GM23338 (cell line): Measurements from ENCODE around the gene DYNLRB1. TPM values are rescaled to one million over a fixed set of nuclear protein-coding genes. Genes with fewer than 3 reads are reported as not detected.

Source experiments
- ATAC-seq: fragments of 200-7000 bp; cut with Tn5 transposase; 3 replicates; pipeline ENCODE4 v1.9.1; 2020
- DNase-seq: peaks from one replicate; pipeline ENCODE4 v3.0.0-alpha.2; 2015; ENCODE audit warnings: low spot score
- H2AFZ ChIP-seq: fragments of 200-600 bp; sonication (generic); 2 replicates; pipeline ENCODE4 v1.8.0; 2016; ENCODE audit warnings: antibody characterized with exemption, mild to moderate bottlenecking, moderate library complexity
- H3F3A ChIP-seq: fragments of 200-600 bp; sonication (generic); replicated peaks from 2 replicates; pipeline ENCODE4 v1.8.0; 2017; ENCODE audit warnings: antibody characterized with exemption, mixed run types, low read depth
- H3K27ac ChIP-seq: fragments of 200-600 bp; sonication (generic); 2 replicates; pipeline ENCODE4 v1.6.1; 2016; ENCODE audit warnings: low read depth
- H3K27me3 ChIP-seq: fragments of 200-600 bp; sonication (generic); 2 replicates; pipeline ENCODE4 v1.8.0; 2016; ENCODE audit warnings: mild to moderate bottlenecking, mixed run types, moderate library complexity; ENCODE audit not compliant: insufficient read depth
- H3K36me3 ChIP-seq: fragments of 200-600 bp; sonication (generic); 2 replicates; pipeline ENCODE4 v1.8.0; 2016; ENCODE audit warnings: mild to moderate bottlenecking; ENCODE audit not compliant: insufficient read depth
- H3K4me1 ChIP-seq: fragments of 200-600 bp; sonication (generic); 2 replicates; pipeline ENCODE4 v1.8.0; 2016; ENCODE audit warnings: mild to moderate bottlenecking, moderate library complexity; ENCODE audit not compliant: insufficient read depth
- H3K4me2 ChIP-seq: fragments of 200-600 bp; sonication (generic); 2 replicates; pipeline ENCODE4 v1.7.1; 2017; ENCODE audit warnings: mixed run types
- H3K4me3 ChIP-seq: fragments of 200-600 bp; sonication (generic); 2 replicates; pipeline ENCODE4 v1.6.1; 2016; ENCODE audit warnings: mixed run types
- H3K79me2 ChIP-seq: fragments of 200-600 bp; sonication (generic); replicated peaks from 2 replicates; pipeline ENCODE4 v1.8.0; 2017; ENCODE audit warnings: mild to moderate bottlenecking; ENCODE audit not compliant: insufficient read depth
- H3K9me2 ChIP-seq: fragments of 200-600 bp; sonication (generic); 2 replicates; pipeline ENCODE4 v1.8.0; 2017; ENCODE audit not compliant: insufficient read depth
- H4K20me1 ChIP-seq: fragments of 200-600 bp; sonication (generic); replicated peaks from 2 replicates; pipeline ENCODE4 v1.8.0; 2017; ENCODE audit warnings: mild to moderate bottlenecking; ENCODE audit not compliant: insufficient read depth
- H3K27ac Mint-ChIP-seq: 2 replicates; pipeline ENCODE4 v1.8.0; 2020; ENCODE audit warnings: inconsistent platforms, mild to moderate bottlenecking, moderate library complexity, mixed read lengths
- H3K27me3 Mint-ChIP-seq: 3 replicates; pipeline ENCODE4 v1.8.0; 2022; ENCODE audit warnings: low read depth, mild to moderate bottlenecking, moderate library complexity, mixed read lengths, inconsistent platforms; ENCODE audit not compliant: insufficient read depth, poor library complexity
- H3K36me3 Mint-ChIP-seq: 3 replicates; pipeline ENCODE4 v1.8.0; 2021; ENCODE audit warnings: low read depth, mild to moderate bottlenecking, inconsistent platforms, moderate library complexity, mixed read lengths
- H3K4me1 Mint-ChIP-seq: 3 replicates; pipeline ENCODE4 v1.8.0; 2020; ENCODE audit warnings: mild to moderate bottlenecking, inconsistent platforms, mixed read lengths
- H3K4me3 Mint-ChIP-seq: 3 replicates; pipeline ENCODE4 v1.8.0; 2021; ENCODE audit warnings: moderate library complexity, mild to moderate bottlenecking, inconsistent platforms, mixed read lengths
- H3K9me3 Mint-ChIP-seq: 3 replicates; pipeline ENCODE4 v1.8.0; 2020; ENCODE audit warnings: moderate library complexity, mild to moderate bottlenecking, inconsistent platforms, mixed read lengths
- CTCF ChIP-seq, 2 experiments: fragments of 200-600 bp in 1 of 2; sonication (generic) in 1 of 2; conservative IDR thresholded peaks; 2 replicates each; pipeline versions ENCODE4 v1.5.1 to v1.6.1; 2016 to 2017; ENCODE audit warnings: antibody characterized with exemption in 2 of 2, low read depth in 2 of 2, mild to moderate bottlenecking in 2 of 2, moderate library complexity in 1 of 2
- EZH2 ChIP-seq: fragments of 200-600 bp; sonication (generic); IDR thresholded peaks from one replicate; pipeline ENCODE4 v1.8.0; 2017; ENCODE audit warnings: antibody characterized with exemption, mild to moderate bottlenecking, low read depth; ENCODE audit not compliant: unreplicated experiment
- JUNB ChIP-seq: IDR thresholded peaks from one replicate; pipeline ENCODE4 v1.6.1; 2016; ENCODE audit warnings: antibody characterized with exemption; ENCODE audit not compliant: unreplicated experiment
- NANOG ChIP-seq: IDR thresholded peaks from 2 replicates; pipeline ENCODE4 v1.6.1; 2016; ENCODE audit warnings: antibody characterized with exemption, borderline replicate concordance
- ZNF331 ChIP-seq: fragments of 250-450 bp; sonication (Bioruptor Pico); IDR thresholded peaks from 2 replicates; pipeline ENCODE4 v1.5.0; 2020; ENCODE audit warnings: low read depth, mild to moderate bottlenecking, moderate library complexity
- polyA plus RNA-seq: library from polyadenylated mRNA; unstranded; fragments of >200 nt; fragmentation: Nextera tagmentation; extraction: Ambion mirVana; gene quantifications from 2 replicates; pipeline ENCODE4 v1.2.1, GENCODE V29; 2016
- total RNA-seq: library from RNA; depleted of rRNA; stranded (reverse); fragments of >200 nt; shearing (Covaris generic); gene quantifications from 2 replicates; pipeline ENCODE4 v1.2.3, GENCODE V29; 2014
- TF ChIP-seq, protein P1 (sequence below): IDR thresholded peaks from one replicate; pipeline ENCODE4 v1.6.1; 2018; ENCODE audit warnings: antibody characterized with exemption; ENCODE audit not compliant: unreplicated experiment

The DYNLRB1 gene
- total and polyA plus RNA-seq, 2 experiments from 2014 or later, result 107 to 376 TPM

DNA sequence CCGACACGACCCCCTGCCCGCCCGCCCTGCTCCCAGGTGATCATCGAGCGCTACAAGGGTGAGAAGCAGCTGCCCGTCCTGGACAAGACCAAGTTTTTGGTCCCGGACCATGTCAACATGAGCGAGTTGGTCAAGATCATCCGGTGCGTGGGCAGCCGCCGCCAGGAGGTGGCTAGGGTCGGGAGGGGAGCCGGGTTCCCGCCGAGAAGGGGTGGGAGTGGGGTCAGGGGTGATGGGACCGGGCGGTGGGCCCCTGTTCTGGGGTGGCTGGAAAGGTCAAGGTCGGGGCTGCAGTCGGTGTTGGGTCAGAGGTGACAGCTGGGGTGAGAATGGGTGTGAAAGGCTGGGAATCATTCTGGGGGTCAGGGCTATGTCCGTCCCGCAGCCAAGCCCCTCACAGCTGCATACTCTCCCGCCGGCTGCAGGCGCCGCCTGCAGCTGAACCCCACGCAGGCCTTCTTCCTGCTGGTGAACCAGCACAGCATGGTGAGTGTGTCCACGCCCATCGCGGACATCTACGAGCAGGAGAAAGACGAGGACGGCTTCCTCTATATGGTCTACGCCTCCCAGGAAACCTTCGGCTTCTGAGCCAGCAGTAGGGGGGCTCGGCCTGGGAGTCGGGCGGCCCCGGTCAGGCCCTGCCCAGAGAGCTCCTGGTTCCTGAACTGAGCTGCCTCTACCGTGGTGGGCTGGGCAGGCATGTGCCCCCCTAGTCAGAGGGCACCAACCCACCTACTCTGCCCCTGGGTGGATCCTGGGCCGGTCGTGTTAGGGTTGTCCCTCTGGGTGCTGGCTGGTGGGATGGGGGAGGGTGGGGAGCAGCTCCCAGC, 43.3 kb downstream of the DYNLRB1 start:
- Mint-ChIP-seq H3K4me1 (peaks cover 3% of the 10 kb centered on the region; the same call in 2 of the 3 replicates), H3K27me3 (peaks cover 3% of the 10 kb centered on the region), H3K9me3 (no peaks in the 10 kb centered on the region), H3K4me3 (peak overlapping the region; percentile 69), H3K27ac (no peak overlapping the region), H3K36me3 (no peaks in the 10 kb centered on the region; the same call in 1 of the 3 replicates)
- Histone ChIP-seq H3K4me3 (peak overlapping the region; percentile 91), H3K79me2 (no peaks in the 10 kb centered on the region), H4K20me1 (no peaks in the 10 kb centered on the region; the same call in 1 of the 2 replicates), H3K4me2 (peak overlapping the region; percentile 77), H3K4me1 (no peaks in the 10 kb centered on the region), H3F3A (no peaks in the 10 kb centered on the region), H3K36me3 (no peaks in the 10 kb centered on the region), H3K27ac (no peak overlapping the region), H3K9me2 (no peaks in the 10 kb centered on the region), H3K27me3 (peaks cover 6% of the 10 kb centered on the region; the same call in 1 of the 2 replicates), H2AFZ (no peak overlapping the region)
- TF ChIP-seq ZNF331, result no peak
- peak; percentile 30 for DNase-seq
- peak; percentile 7 for ATAC-seq

DNA sequence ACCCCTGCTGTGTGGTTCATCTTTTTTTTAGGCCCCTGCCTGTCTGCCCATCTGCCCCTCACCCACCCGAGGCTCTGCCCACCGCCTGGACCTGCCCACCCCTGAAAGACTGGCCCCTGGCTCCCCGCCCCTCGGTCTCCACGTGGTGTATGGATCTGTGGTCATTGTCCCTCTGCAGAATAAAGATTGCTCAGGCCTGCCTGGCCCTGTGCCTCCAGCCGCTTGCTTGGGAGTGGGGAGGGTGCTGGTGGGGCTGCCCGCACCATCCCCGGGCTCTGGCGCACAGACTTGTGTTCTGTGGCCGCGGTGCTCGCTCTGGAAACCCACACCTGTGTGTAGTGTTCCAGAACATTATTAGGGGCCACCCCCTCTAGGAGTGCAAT, 43.9 kb downstream of the DYNLRB1 start:
- Histone ChIP-seq H3K27ac (no peak overlapping the region), H3K27me3 (peaks cover 6% of the 10 kb centered on the region; the same call in 1 of the 2 replicates), H3K4me2 (no peak overlapping the region), H3K36me3 (no peaks in the 10 kb centered on the region), H2AFZ (no peak overlapping the region), H3K4me1 (no peaks in the 10 kb centered on the region), H4K20me1 (no peaks in the 10 kb centered on the region; the same call in 1 of the 2 replicates), H3F3A (no peaks in the 10 kb centered on the region), H3K9me2 (no peaks in the 10 kb centered on the region), H3K4me3 (no peak overlapping the region), H3K79me2 (no peaks in the 10 kb centered on the region)
- Mint-ChIP-seq H3K27ac (no peak overlapping the region), H3K27me3 (peaks cover 3% of the 10 kb centered on the region), H3K4me3 (no peak overlapping the region), H3K4me1 (peaks cover 3% of the 10 kb centered on the region; the same call in 2 of the 3 replicates), H3K36me3 (no peaks in the 10 kb centered on the region; the same call in 1 of the 3 replicates), H3K9me3 (no peaks in the 10 kb centered on the region)
- no peak for TF ChIP-seq EZH2
- no peak for TF ChIP-seq ZNF331
- no peak for TF ChIP-seq NANOG
- no peak for ATAC-seq
- DNase-seq, result no peak

- Histone ChIP-seq H3K27ac (no peak overlapping the region), H3K4me2 (no peak overlapping the region), H3F3A (no peaks in the 10 kb centered on the region), H2AFZ (no peak overlapping the region), H3K27me3 (peaks cover 6% of the 10 kb centered on the region; the same call in 1 of the 2 replicates), H3K9me2 (no peaks in the 10 kb centered on the region), H3K4me1 (no peaks in the 10 kb centered on the region), H3K79me2 (no peaks in the 10 kb centered on the region), H3K36me3 (no peaks in the 10 kb centered on the region), H3K4me3 (no peak overlapping the region), H4K20me1 (no peaks in the 10 kb centered on the region; the same call in 1 of the 2 replicates)
- Mint-ChIP-seq H3K9me3 (no peaks in the 10 kb centered on the region), H3K4me3 (no peak overlapping the region), H3K36me3 (no peaks in the 10 kb centered on the region; the same call in 1 of the 3 replicates), H3K27ac (no peak overlapping the region), H3K27me3 (peaks cover 3% of the 10 kb centered on the region), H3K4me1 (peaks cover 3% of the 10 kb centered on the region; the same call in 2 of the 3 replicates)
- ATAC-seq (no peak), DNase-seq (no peak)
- TF ChIP-seq CTCF (conservative IDR thresholded peaks at IDR 0.05; ENCODE audit: low read depth in 2 of 2) (no peak), JUNB (no peak), ZNF331 (no peak)
- TF ChIP-seq, protein P1, sequence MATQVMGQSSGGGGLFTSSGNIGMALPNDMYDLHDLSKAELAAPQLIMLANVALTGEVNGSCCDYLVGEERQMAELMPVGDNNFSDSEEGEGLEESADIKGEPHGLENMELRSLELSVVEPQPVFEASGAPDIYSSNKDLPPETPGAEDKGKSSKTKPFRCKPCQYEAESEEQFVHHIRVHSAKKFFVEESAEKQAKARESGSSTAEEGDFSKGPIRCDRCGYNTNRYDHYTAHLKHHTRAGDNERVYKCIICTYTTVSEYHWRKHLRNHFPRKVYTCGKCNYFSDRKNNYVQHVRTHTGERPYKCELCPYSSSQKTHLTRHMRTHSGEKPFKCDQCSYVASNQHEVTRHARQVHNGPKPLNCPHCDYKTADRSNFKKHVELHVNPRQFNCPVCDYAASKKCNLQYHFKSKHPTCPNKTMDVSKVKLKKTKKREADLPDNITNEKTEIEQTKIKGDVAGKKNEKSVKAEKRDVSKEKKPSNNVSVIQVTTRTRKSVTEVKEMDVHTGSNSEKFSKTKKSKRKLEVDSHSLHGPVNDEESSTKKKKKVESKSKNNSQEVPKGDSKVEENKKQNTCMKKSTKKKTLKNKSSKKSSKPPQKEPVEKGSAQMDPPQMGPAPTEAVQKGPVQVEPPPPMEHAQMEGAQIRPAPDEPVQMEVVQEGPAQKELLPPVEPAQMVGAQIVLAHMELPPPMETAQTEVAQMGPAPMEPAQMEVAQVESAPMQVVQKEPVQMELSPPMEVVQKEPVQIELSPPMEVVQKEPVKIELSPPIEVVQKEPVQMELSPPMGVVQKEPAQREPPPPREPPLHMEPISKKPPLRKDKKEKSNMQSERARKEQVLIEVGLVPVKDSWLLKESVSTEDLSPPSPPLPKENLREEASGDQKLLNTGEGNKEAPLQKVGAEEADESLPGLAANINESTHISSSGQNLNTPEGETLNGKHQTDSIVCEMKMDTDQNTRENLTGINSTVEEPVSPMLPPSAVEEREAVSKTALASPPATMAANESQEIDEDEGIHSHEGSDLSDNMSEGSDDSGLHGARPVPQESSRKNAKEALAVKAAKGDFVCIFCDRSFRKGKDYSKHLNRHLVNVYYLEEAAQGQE, result no peak
Observed at GRCh38 chr20:34560614-34561013, 44.4 kb downstream of the DYNLRB1 start.
